Testis (tissue), 3 donors: ENCODE measurements around the gene BRD2. TPM values are rescaled to one million over a fixed set of nuclear protein-coding genes. Genes with fewer than 3 reads are reported as not detected.
A peak's percentile ranks its signal among the peaks of the same experiment; 100 is the strongest.

Experiments used
- DNase-seq: peaks from one replicate; pipeline ENCODE4 v3.0.0-alpha.2; 2019
- H3K27ac ChIP-seq, 2 donors: fragments of 200-600 bp; sonication (generic); one replicate each; pipeline ENCODE4 v1.5.1; 2019
- H3K27me3 ChIP-seq: fragments of 200-600 bp; sonication (generic); one replicate; pipeline ENCODE4 v1.5.1; 2019
- H3K36me3 ChIP-seq: fragments of 200-600 bp; sonication (generic); one replicate; pipeline ENCODE4 v1.5.1; 2017; ENCODE audit warnings: low read depth; ENCODE audit errors: missing control alignments
- H3K4me1 ChIP-seq: fragments of 200-600 bp; sonication (generic); one replicate; pipeline ENCODE4 v1.5.1; 2019
- H3K4me3 ChIP-seq, 2 donors: fragments of 200-600 bp; sonication (generic); one replicate each; pipeline ENCODE4 v1.5.1; 2017 to 2019
- H3K9me3 ChIP-seq: fragments of 200-600 bp; sonication (generic); one replicate; pipeline ENCODE4 v1.5.1; 2017
- POLR2A ChIP-seq: fragments of 450-650 bp; IDR thresholded peaks from one replicate; pipeline ENCODE4 v1.6.1; 2017; ENCODE audit warnings: antibody characterized with exemption, mild to moderate bottlenecking, moderate library complexity
- WGBS, 2 donors: methylation state at CpG; one replicate each; pipeline ENCODE4 v1.1.5; 2018; 5-methylcytosine and 5-hydroxymethylcytosine counted together
- intact Hi-C: fragments of 100-400 bp; cut with DNase I; formaldehyde crosslinking; loops from one replicate; pipeline ENCODE4 v1.15.1; 2023; ENCODE audit warnings: low total_unique reads
- polyA plus RNA-seq: library from polyadenylated mRNA; stranded (reverse); fragments of 350-450 nt; fragmentation: Illumina TruSeq; extraction: RNeasy Lipid Tissue Mini Kit (QIAGEN cat#74804); gene quantifications from one replicate; pipeline ENCODE4 v1.2.3, GENCODE V29; 2014; ENCODE audit warnings: low read depth, low replicate concordance; ENCODE audit not compliant: insufficient read depth
- total RNA-seq, 2 donors: library from RNA; depleted of rRNA; stranded (reverse); fragments of >200 nt; gene quantifications; one replicate each; pipeline ENCODE4 v1.2.3, GENCODE V29; 2016
- TF ChIP-seq, protein P1 (sequence below), 3 experiments: fragments of 450-650 bp in 2 of 3; fragments of 200-600 bp in 1 of 3; sonication (generic) in 1 of 3; IDR thresholded peaks; one replicate each; pipeline ENCODE4 v1.5.1; 2016 to 2019; ENCODE audit warnings: antibody characterized with exemption in 3 of 3, mild to moderate bottlenecking in 2 of 3, moderate library complexity in 1 of 3

Gene BRD2
- total and polyA plus RNA-seq, 3 donors from 2014 or later: 299 to 334 (median 312) TPM

DNA sequence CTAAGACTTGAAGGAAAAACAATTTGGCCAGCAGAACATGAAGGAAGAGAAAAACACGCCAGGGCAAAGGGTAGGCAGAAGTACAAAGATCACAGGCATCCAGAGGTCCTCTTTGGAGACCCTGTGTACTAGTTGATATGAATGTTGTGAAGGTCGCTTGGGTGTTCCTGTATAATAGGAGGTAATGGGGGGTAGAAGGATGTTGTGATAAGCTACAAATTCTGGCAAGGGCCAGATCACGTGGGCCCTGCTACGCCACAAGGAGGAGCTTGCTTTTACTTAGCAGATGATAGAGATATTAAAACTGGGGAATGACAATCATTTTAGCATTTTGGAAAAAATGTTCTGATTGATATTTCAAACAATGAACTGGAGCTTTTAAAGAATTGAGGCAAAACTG, 14.6 kb upstream of the BRD2 start:
- Histone ChIP-seq H3K27ac (no peak overlapping the region), H3K27me3 (no peaks in the 10 kb centered on the region), H3K9me3 (no peaks in the 10 kb centered on the region), H3K4me3 (no peak overlapping the region), H3K36me3 (no peaks in the 10 kb centered on the region), H3K4me1 (no peaks in the 10 kb centered on the region)
- WGBS, 2 donors: 83 to 86% methylated on average over 4 of the region's 4 CpGs
- DNase-seq: no peak
- TF ChIP-seq, protein P1, sequence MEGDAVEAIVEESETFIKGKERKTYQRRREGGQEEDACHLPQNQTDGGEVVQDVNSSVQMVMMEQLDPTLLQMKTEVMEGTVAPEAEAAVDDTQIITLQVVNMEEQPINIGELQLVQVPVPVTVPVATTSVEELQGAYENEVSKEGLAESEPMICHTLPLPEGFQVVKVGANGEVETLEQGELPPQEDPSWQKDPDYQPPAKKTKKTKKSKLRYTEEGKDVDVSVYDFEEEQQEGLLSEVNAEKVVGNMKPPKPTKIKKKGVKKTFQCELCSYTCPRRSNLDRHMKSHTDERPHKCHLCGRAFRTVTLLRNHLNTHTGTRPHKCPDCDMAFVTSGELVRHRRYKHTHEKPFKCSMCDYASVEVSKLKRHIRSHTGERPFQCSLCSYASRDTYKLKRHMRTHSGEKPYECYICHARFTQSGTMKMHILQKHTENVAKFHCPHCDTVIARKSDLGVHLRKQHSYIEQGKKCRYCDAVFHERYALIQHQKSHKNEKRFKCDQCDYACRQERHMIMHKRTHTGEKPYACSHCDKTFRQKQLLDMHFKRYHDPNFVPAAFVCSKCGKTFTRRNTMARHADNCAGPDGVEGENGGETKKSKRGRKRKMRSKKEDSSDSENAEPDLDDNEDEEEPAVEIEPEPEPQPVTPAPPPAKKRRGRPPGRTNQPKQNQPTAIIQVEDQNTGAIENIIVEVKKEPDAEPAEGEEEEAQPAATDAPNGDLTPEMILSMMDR (IDR thresholded peaks at IDR 0.05): no peak
- TF ChIP-seq POLR2A: no peak
- intact Hi-C loops: no loop called here

DNA sequence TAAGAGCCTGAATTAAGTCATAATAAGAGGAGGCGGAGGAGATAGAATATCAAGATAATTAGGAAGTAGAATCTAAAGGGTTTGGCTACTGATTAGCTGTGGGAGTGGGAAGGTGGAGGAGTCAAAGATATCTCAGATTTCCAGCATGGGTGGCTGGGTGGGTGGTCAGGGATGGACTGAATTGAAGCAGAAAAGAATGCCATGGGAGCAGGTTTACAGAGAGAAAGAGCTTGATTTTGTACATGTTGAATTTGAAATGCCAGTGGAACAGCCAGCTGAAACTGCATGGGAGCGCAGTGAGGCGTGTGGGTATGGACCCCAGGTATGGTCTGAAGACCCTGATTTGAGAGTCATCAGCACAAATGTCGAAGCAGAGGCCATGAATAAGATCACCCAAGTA, 14.1 kb upstream of the BRD2 start:
- DNase-seq: no peak
- WGBS, 2 donors: 78 to 94% methylated on average over 4 of the region's 4 CpGs
- H3K9me3 ChIP-seq: no peaks in the 10 kb centered on the region
- no peaks in the 10 kb centered on the region for H3K4me1 ChIP-seq
- H3K27me3 ChIP-seq: no peaks in the 10 kb centered on the region
- no peak overlapping the region for H3K27ac ChIP-seq
- no peak overlapping the region for H3K4me3 ChIP-seq
- intact Hi-C loops: no loop called here
- H3K36me3 ChIP-seq: no peaks in the 10 kb centered on the region
- TF ChIP-seq POLR2A: no peak
- TF ChIP-seq, protein P1 (IDR thresholded peaks at IDR 0.05): no peak

DNA sequence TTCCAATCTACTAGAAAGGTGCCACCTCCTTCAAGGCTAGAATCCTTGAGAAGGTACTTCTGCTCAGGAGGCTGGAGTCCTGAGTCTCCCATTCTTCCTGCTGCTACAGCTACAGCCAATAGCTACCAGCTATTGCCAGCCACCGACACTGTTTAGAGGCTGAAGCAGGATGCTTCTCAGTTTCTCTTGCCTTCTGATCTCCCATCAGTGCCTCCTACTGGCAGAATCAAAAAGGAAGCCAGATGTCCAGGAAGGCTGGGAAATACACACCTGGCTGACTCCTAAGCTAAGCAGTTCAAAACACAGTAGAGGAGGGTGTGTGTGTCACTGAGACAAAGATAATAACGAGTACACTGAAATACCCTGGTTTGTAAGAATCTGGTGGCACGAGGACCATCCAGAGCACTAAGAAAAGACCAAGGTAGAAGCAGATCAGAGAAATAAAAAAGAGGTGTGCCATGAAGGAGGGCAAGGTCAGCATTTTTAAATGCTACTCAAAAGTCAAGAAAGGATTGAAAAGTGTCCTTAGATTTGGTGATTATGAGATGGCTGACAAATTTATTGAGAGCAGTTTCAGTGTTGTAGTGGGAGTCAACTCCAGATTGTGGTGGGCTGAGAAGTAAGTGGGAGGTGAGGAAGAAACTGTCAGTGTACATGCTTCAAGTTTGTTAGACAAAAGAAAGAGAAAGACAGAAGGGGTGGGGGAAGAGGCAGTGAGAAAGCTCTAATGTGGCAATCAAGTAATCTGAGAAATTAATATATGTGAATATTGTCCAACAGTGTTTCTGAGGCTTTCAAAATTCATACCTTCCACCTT, 13.2 kb upstream of the BRD2 start:
- TF ChIP-seq, protein P1 (IDR thresholded peaks at IDR 0.05): peak in 1 of 3 experiments; percentile 12
- no peak for TF ChIP-seq POLR2A
- Histone ChIP-seq H3K4me3 (no peak overlapping the region), H3K4me1 (no peaks in the 10 kb centered on the region), H3K9me3 (no peaks in the 10 kb centered on the region), H3K27me3 (no peaks in the 10 kb centered on the region), H3K36me3 (no peaks in the 10 kb centered on the region), H3K27ac (no peak overlapping the region)
- intact Hi-C loops: no loop called here
- WGBS, 2 donors: 61 to 66% methylated on average over 3 of the region's 3 CpGs
- no peak for DNase-seq

DNA sequence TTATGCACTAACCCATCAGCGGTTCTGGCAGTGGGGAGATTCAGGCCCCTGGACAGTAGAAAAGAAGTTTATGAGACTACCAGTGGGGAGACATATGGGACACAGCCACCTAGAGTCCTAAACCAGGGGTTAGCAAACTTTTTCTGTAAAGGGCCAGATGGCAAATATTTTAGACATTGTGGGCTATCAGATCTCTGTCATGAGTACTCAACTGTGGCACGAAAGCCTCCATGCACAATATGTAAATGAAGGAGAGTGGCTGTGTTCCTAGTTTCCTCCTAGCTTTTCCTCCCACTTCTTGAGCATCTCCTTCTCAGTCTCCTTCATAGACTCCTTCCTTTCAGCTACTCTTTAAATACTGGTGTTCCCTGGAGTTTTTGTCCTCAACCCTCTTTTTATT, 12.2 kb upstream of the BRD2 start:
- H3K36me3 ChIP-seq: no peaks in the 10 kb centered on the region
- H3K4me3 ChIP-seq: no peak overlapping the region
- no peaks in the 10 kb centered on the region for H3K27me3 ChIP-seq
- H3K9me3 ChIP-seq: no peaks in the 10 kb centered on the region
- DNase-seq: no peak
- TF ChIP-seq POLR2A: no peak
- TF ChIP-seq, protein P1 (IDR thresholded peaks at IDR 0.05): no peak
- no peak overlapping the region for H3K27ac ChIP-seq
- no peaks in the 10 kb centered on the region for H3K4me1 ChIP-seq
- 73 to 74% methylated on average over 2 of the region's 2 CpGs for WGBS, 2 donors
- intact Hi-C loops: no loop called here

DNA sequence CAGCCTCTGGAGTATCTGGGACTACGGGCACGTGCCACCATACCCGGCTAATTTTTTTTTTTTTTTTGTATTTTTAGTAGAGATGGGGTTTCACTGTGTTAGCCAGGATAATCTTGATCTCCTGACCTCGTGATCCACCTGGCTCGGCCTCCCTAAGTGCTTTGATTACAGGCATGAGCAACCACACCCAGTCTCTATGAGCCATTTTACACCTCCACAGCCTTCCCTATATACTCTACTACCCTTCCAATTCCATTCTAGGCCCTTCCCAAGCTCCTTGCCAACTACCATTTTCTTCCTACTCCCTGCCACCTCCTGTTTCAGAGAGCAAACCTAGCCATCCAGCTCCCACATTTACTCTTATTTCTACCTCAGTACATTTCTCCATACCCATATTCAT, 7.8 kb upstream of the BRD2 start:
- H3K27ac ChIP-seq: no peak overlapping the region
- H3K27me3 ChIP-seq: no peaks in the 10 kb centered on the region
- TF ChIP-seq, protein P1 (IDR thresholded peaks at IDR 0.05): no peak
- no peak for TF ChIP-seq POLR2A
- H3K9me3 ChIP-seq: no peaks in the 10 kb centered on the region
- DNase-seq: no peak
- no peaks in the 10 kb centered on the region for H3K36me3 ChIP-seq
- WGBS, 2 donors: 93 to 98% methylated on average over 5 of the region's 5 CpGs
- H3K4me3 ChIP-seq: no peak overlapping the region
- intact Hi-C loops: no loop called here
- peaks cover 13% of the 10 kb centered on the region for H3K4me1 ChIP-seq
